ENCODE results near the gene CENPK. TPM values are rescaled to one million over a fixed set of nuclear protein-coding genes. Genes with fewer than 3 reads are reported as not detected.

The CENPK gene
- total RNA-seq, 1 experiment from 2014 or later, result 46.0 TPM

GRCh38 chr5:65479527-65479926, 83.4 kb downstream of the CENPK start:
- Histone ChIP-seq H3K9me3 (ENCODE audit: control insufficient read depth, low read depth, low read length) (no peaks in the 10 kb centered on the region), H3K79me1 (ENCODE audit: insufficient read depth, low read depth, low read length, poor library complexity, severe bottlenecking) (no peaks in the 10 kb centered on the region), H4K91ac (ENCODE audit: insufficient read length, low read depth, low read length) (no peak overlapping the region), H4K20me1 (ENCODE audit: control insufficient read depth, insufficient read depth, insufficient read length) (no peaks in the 10 kb centered on the region), H3K14ac (ENCODE audit: insufficient read depth, low read length) (no peak overlapping the region), H3K18ac (ENCODE audit: insufficient read length, low read depth, low read length) (no peak overlapping the region), H2AK5ac (ENCODE audit: insufficient read length, low read length) (no peak overlapping the region), H3K56ac (ENCODE audit: insufficient read length, low read depth, low read length) (no peak overlapping the region), H4K5ac (ENCODE audit: insufficient read length, low read depth, low read length) (no peak overlapping the region), H3K4me2 (ENCODE audit: insufficient read depth, insufficient read length, low read length) (no peak overlapping the region), H2BK120ac (ENCODE audit: low read depth, low read length, poor library complexity, severe bottlenecking) (no peak overlapping the region), H3K9ac (ENCODE audit: extremely low read depth, insufficient read length, low read length) (no peak overlapping the region), H3K4me1 (ENCODE audit: insufficient read depth, low read length) (no peaks in the 10 kb centered on the region; the same call in 1 of the 2 replicates), H3K4ac (ENCODE audit: low read depth, low read length) (no peak overlapping the region), H3K27ac (ENCODE audit: insufficient read length, low read depth, low read length) (no peak overlapping the region), H3K23ac (ENCODE audit: insufficient read length, low read depth, low read length) (no peak overlapping the region), H2BK5ac (ENCODE audit: insufficient read length, low read length) (no peak overlapping the region), H2AFZ (ENCODE audit: low read length) (no peak overlapping the region), H3K79me2 (ENCODE audit: insufficient read depth, low read length) (no peaks in the 10 kb centered on the region), H3K27me3 (ENCODE audit: insufficient read depth, low read length) (no peaks in the 10 kb centered on the region; the same call in 1 of the 2 replicates), H4K8ac (replicated peaks; ENCODE audit: insufficient read length, low read depth, low read length) (no peak overlapping the region), H2BK20ac (ENCODE audit: low read depth, low read length, poor library complexity, severe bottlenecking) (no peak overlapping the region), H3T11ph (ENCODE audit: low read length) (no peak overlapping the region), H3K23me2 (ENCODE audit: insufficient read length, low read depth, low read length, poor library complexity, severe bottlenecking) (peaks cover 18% of the 10 kb centered on the region), H2BK12ac (ENCODE audit: insufficient read length, low read depth, low read length) (no peak overlapping the region), H2BK15ac (ENCODE audit: low read depth, low read length) (no peak overlapping the region)
- Mint-ChIP-seq H3K9me3 (no peaks in the 10 kb centered on the region), H3K27me3 (ENCODE audit: low read depth) (no peaks in the 10 kb centered on the region), H3K27ac (no peak overlapping the region), H3K4me3 (no peak overlapping the region), H3K36me3 (ENCODE audit: insufficient read depth in 1 of 3, low read depth in 3 of 3) (no peaks in the 10 kb centered on the region), H3K4me1 (peaks cover 20% of the 10 kb centered on the region in 2 experiments)
- no peak for DNase-seq
- WGBS (ENCODE audit: extremely low coverage, insufficient read length, low lambda C conversion rate), result no CpG with 5 or more reads among the region's 1 CpG
- no peak for TF ChIP-seq CTCF (conservative IDR thresholded peaks at IDR 0.05)
